Common myeloid progenitor, CD34-positive (primary cell): ENCODE results near the gene STARD9.

Experiments used
- CTCF ChIA-PET: fragments of 350-600 bp; sonication (Branson Sonifier 250); formaldehyde crosslinking; loops from one replicate; lab custom pipeline; 2021; ENCODE audit warnings: antibody characterized with exemption; lab: Charles Lee
- POLR2A ChIA-PET: fragments of 350-600 bp; sonication (Branson Sonifier 250); formaldehyde crosslinking; loops from one replicate; lab custom pipeline; 2021; ENCODE audit warnings: antibody characterized with exemption; lab: Charles Lee
- DNase-seq, 3 donors: peaks; one replicate each; pipeline versions ENCODE4 v3.0.0 to v3.0.0-alpha.2; 2013
- H3K27ac ChIP-seq, 2 experiments: 1 replicate in 1 of 2; 2 replicates in 1 of 2; pipeline ENCODE4 v1.7.0; 2013; ENCODE audit warnings: inconsistent platforms in 2 of 2, low read length in 2 of 2, mild to moderate bottlenecking in 2 of 2, low read depth in 1 of 2, moderate library complexity in 1 of 2; ENCODE audit not compliant: severe bottlenecking in 2 of 2, insufficient read depth in 1 of 2, poor library complexity in 1 of 2
- H3K27me3 ChIP-seq, 5 experiments: replicated peaks in 2 of 5; 1 replicate in 3 of 5; 2 replicates in 2 of 5; pipeline versions ENCODE4 v1.6.1 to v1.7.0; 2013; ENCODE audit warnings: low read length in 4 of 5, mild to moderate bottlenecking in 2 of 5, moderate library complexity in 2 of 5, inconsistent platforms in 1 of 5; ENCODE audit not compliant: insufficient read depth in 5 of 5, control insufficient read depth in 4 of 5
- H3K36me3 ChIP-seq, 4 experiments: 1 replicate in 2 of 4; 2 replicates in 2 of 4; pipeline versions ENCODE4 v1.6.1 to v1.7.0; 2013; ENCODE audit warnings: low read length in 3 of 4, control low read depth in 1 of 4, mild to moderate bottlenecking in 1 of 4; ENCODE audit not compliant: control insufficient read depth in 4 of 4, insufficient read depth in 4 of 4
- H3K4me1 ChIP-seq, 4 experiments: 1 replicate in 3 of 4; 2 replicates in 1 of 4; pipeline versions ENCODE4 v1.6.1 to v1.7.1; 2013; ENCODE audit warnings: low read length in 3 of 4, mild to moderate bottlenecking in 3 of 4, control low read depth in 1 of 4, inconsistent platforms in 1 of 4, moderate library complexity in 1 of 4; ENCODE audit not compliant: control insufficient read depth in 4 of 4, insufficient read depth in 4 of 4; ENCODE audit errors: control extremely low read depth in 1 of 4
- H3K4me3 ChIP-seq, 7 experiments: 1 replicate in 4 of 7; 2 replicates in 3 of 7; pipeline versions ENCODE4 v1.5.1 to v1.7.0; 2013; ENCODE audit warnings: mild to moderate bottlenecking in 7 of 7, low read length in 6 of 7, moderate library complexity in 6 of 7, inconsistent platforms in 2 of 7, low read depth in 2 of 7, control low read depth in 1 of 7; ENCODE audit not compliant: insufficient read depth in 4 of 7, control insufficient read depth in 1 of 7; ENCODE audit errors: extremely low read depth in 1 of 7
- H3K9me3 ChIP-seq, 5 experiments: 1 replicate in 4 of 5; 2 replicates in 1 of 5; pipeline versions ENCODE4 v1.6.1 to v1.7.1; 2013; ENCODE audit warnings: low read length in 4 of 5, mild to moderate bottlenecking in 2 of 5, inconsistent platforms in 1 of 5, low read depth in 1 of 5, moderate library complexity in 1 of 5; ENCODE audit not compliant: control insufficient read depth in 4 of 5, insufficient read depth in 2 of 5; ENCODE audit errors: control extremely low read depth in 1 of 5
- WGBS: methylation state at CpG from one replicate; pipeline ENCODE4 v1.1.5; 2013; ENCODE audit not compliant: insufficient coverage; 5-methylcytosine and 5-hydroxymethylcytosine counted together

STARD9 gene

GRCh38 chr15:42650208-42651066, 75.0 kb downstream of the STARD9 start:
- 100% methylated on average over 3 of the region's 5 CpGs for WGBS
- POLR2A ChIA-PET = no interaction called here
- peaks cover 0 to 5% (median 1%) of the 10 kb centered on the region in 4 experiments for H3K4me1 ChIP-seq
- no peaks in the 10 kb centered on the region for H3K27me3 ChIP-seq
- peaks cover 6 to 20% (median 13%) of the 10 kb centered on the region in 4 experiments for H3K36me3 ChIP-seq
- H3K4me3 ChIP-seq = no peak overlapping the region
- H3K27ac ChIP-seq = no peak overlapping the region
- CTCF ChIA-PET = interaction anchor here (0.7 to 1.8 kb wide), 13 partner anchors 12 to 181 kb away, joined by 3 to 9 read pairs (median 4); partner anchors contain the start of genes HAUS2 and LRRC57
- peak; percentile 83 to 91 (median 86) for DNase-seq
- H3K9me3 ChIP-seq = no peaks in the 10 kb centered on the region

- no peak overlapping the region for H3K27ac ChIP-seq
- ChIA-PET CTCF (interaction anchor here (1.9 kb wide), 1 partner anchor 14 kb away, joined by 4 read pairs; no protein-coding TSS in a partner anchor), POLR2A (no interaction called here)
- H3K4me1 ChIP-seq = no peaks in the 10 kb centered on the region
- H3K9me3 ChIP-seq = no peaks in the 10 kb centered on the region
- H3K36me3 ChIP-seq = peaks cover 22 to 75% (median 43%) of the 10 kb centered on the region in 4 experiments
- WGBS = 100% methylated on average over 3 of the region's 3 CpGs
- no peak for DNase-seq
- H3K4me3 ChIP-seq = no peak overlapping the region
- H3K27me3 ChIP-seq = no peaks in the 10 kb centered on the region
Observed at GRCh38 chr15:42665827-42666226, 90.4 kb downstream of the STARD9 start.

- no peaks in the 10 kb centered on the region for H3K27me3 ChIP-seq
- no peaks in the 10 kb centered on the region for H3K4me1 ChIP-seq
- ChIA-PET CTCF (interaction anchor here (0.6 kb wide), 1 partner anchor 250 kb away, joined by 3 read pairs; no protein-coding TSS in a partner anchor), POLR2A (no interaction called here)
- peaks cover 23 to 69% (median 44%) of the 10 kb centered on the region in 4 experiments for H3K36me3 ChIP-seq
- H3K4me3 ChIP-seq = no peak overlapping the region
- DNase-seq = no peak
- H3K27ac ChIP-seq = no peak overlapping the region
- H3K9me3 ChIP-seq = no peaks in the 10 kb centered on the region
- no CpG with 5 or more reads among the region's 1 CpG for WGBS
Observed at GRCh38 chr15:42667855-42668254, 92.4 kb downstream of the STARD9 start.

DNA sequence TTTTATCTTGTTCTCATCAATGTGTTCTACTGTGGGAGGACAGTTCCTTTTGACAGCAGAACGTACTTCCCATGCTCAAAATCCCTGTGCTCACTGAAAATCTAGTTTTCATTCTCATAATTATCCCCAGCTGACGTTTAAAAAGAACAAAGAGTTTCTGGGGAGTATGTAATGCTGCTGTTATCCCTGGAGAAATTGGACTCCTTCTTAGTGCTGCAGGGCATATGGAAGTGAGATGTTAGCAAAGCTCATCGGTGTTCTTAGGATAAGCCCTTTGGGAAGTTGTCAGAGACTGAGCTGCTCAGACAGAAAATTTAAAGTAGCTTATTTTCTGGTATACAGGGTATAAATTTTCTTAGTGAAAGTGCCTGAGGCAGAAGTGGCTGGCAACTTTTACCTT, 95.0 kb downstream of the STARD9 start:
- 100% methylated on average over 1 of the region's 3 CpGs for WGBS
- no peak overlapping the region for H3K4me3 ChIP-seq
- H3K27ac ChIP-seq = no peak overlapping the region
- DNase-seq = no peak
- H3K4me1 ChIP-seq = no peaks in the 10 kb centered on the region
- POLR2A ChIA-PET = interaction anchor here (1.2 kb wide), 1 partner anchor 10 kb away, joined by 4 read pairs; no protein-coding TSS in a partner anchor
- no peaks in the 10 kb centered on the region for H3K27me3 ChIP-seq
- CTCF ChIA-PET = no interaction called here
- H3K9me3 ChIP-seq = no peaks in the 10 kb centered on the region
- peaks cover 23 to 63% (median 45%) of the 10 kb centered on the region in 4 experiments for H3K36me3 ChIP-seq

GRCh38 chr15:42672444-42672843, 97.0 kb downstream of the STARD9 start:
- Histone ChIP-seq H3K27ac (no peak overlapping the region), H3K9me3 (no peaks in the 10 kb centered on the region), H3K36me3 (peaks cover 19 to 69% (median 50%) of the 10 kb centered on the region in 4 experiments), H3K4me3 (no peak overlapping the region), H3K27me3 (no peaks in the 10 kb centered on the region), H3K4me1 (no peaks in the 10 kb centered on the region)
- WGBS = 98% methylated on average over 5 of the region's 5 CpGs
- CTCF ChIA-PET = interaction anchor here (1.2 kb wide), 1 partner anchor 103 kb away, joined by 3 read pairs; no protein-coding TSS in a partner anchor
- POLR2A ChIA-PET = no interaction called here
- DNase-seq = no peak

GRCh38 chr15:42674472-42674871, 99.1 kb downstream of the STARD9 start:
- Histone ChIP-seq H3K27ac (no peak overlapping the region), H3K27me3 (no peaks in the 10 kb centered on the region), H3K9me3 (no peaks in the 10 kb centered on the region), H3K36me3 (peaks cover 21 to 79% (median 60%) of the 10 kb centered on the region in 4 experiments), H3K4me1 (no peaks in the 10 kb centered on the region), H3K4me3 (no peak overlapping the region)
- WGBS = 97% methylated on average over 5 of the region's 6 CpGs
- CTCF ChIA-PET = no interaction called here
- DNase-seq = no peak
- POLR2A ChIA-PET = no interaction called here

DNA sequence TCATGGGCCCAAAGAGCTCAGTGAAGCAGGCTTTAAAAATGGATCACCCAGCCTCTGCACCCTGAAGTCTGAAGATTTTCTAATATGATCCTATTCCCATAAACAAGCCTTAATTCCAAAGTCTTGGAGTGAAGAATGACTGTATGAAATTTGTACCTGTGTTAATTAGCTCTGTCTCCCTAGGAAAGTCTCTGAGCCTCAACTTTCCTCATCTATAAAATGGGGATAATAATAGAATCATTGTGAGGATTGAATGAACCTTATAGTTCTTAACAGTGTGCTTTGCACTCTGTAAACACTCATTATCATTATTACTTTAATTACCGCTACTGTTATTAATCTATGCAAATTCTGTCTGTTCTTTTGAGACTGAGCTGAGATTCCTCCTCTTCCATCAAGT, 99.6 kb downstream of the STARD9 start:
- CTCF ChIA-PET = no interaction called here
- WGBS = no CpG with 5 or more reads among the region's 1 CpG

More for the DNA sequence above, 99.6 kb downstream of the STARD9 start:
- Histone ChIP-seq H3K4me1 (no peaks in the 10 kb centered on the region), H3K4me3 (no peak overlapping the region), H3K27ac (no peak overlapping the region), H3K9me3 (no peaks in the 10 kb centered on the region), H3K27me3 (no peaks in the 10 kb centered on the region), H3K36me3 (peaks cover 21 to 81% (median 62%) of the 10 kb centered on the region in 4 experiments)
- no peak for DNase-seq
- POLR2A ChIA-PET = no interaction called here
